NCI-H524 (cell line): Measurements from ENCODE around the gene DCP1B.
"Not testable (repeated sequence)": the region's sequence is repeated elsewhere in the genome, so short reads cannot be mapped to it uniquely, and the experiment has no call there.

Source experiments
- DNase-seq, 2 experiments: peaks; one replicate each; lab custom pipeline; 2025; lab: John Stamatoyannopoulos, UW

Gene DCP1B

GRCh38 chr12:1977109-1977508 is 27.1 kb downstream of the DCP1B start:
- no peak for DNase-seq

DNA sequence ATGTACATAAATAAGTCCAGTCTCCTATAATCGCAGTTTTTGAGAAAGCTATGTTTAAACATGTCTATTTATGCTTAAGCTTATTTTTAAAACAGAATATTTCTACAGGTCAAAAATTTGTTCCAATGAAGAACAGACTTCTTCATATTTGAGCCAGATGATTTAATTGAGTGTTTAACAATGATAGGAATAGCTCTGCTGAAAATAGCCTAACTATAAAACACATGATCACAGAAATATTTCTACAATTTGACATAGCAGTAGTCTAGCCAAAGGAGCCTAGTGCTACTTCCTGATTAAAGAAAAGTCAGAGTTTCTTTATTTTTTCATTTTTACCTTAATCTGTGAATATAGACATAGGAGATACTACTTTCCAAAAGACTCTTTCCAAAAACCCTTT is 29.4 kb downstream of the DCP1B start:
- no peak for DNase-seq

GRCh38 chr12:1972856-1973317 is 31.4 kb downstream of the DCP1B start:
- DNase-seq: no peak

- no peak for DNase-seq
Measured at GRCh38 chr12:1972260-1972659, 32.0 kb downstream of the DCP1B start.

DNA sequence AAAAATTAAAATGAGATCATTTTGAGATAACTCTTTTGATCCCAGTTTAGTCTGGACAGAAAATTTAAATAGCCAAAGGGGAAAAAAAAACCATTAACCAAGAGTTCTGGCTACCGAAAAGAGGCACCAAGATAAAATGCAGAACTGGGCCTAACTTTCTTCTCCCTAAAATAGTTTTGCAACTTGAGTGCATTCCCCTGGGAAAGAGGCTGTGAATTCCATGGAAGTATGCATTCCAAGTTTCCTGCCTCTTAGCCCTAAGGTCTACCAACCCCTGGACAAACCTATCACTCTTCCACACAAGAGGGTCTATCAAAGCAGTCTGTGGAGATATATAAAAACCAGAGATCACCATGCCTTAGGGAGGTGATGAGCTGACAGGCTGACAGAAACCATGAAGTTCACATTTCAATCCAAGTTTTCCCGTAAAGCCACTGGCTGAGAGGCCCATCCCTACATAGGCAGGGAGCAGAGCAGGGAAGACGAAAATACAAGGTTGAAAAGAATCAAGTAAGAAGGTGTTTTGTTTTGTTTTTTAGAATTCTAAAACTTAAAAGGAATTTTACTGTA is 33.8 kb downstream of the DCP1B start:
- DNase-seq: no peak

DNA sequence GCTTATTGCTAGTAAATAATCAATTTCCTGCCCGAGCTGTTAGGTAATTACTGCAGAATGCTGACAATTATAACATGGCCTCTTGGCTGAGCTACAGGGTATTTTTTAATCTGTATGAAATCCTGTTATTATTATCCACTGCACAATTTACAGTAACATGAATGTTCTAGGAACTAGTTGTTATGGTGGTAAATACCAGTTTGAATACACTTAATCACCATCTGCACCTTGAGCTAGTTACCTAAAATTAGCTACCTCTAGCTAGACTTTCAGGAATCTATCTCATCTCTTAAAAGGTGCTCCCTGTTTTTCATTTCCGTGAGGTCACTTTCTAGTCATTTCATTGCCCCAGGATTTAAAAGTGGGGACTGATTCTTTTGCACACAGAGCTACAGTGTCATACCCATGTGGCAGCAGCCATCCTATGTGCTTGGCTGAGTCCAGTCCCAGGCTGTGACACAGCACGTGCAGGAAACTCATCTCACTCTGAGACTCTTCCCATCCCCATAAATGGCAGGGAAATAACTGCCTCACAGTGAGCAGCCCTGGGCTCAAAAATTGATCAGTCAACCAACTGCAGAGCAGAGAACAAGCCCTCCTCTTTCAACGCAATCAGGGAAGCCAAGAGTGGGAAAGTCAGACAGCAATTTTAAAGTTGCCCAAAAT is 37.6 kb downstream of the DCP1B start:
- DNase-seq: no peak

DNA sequence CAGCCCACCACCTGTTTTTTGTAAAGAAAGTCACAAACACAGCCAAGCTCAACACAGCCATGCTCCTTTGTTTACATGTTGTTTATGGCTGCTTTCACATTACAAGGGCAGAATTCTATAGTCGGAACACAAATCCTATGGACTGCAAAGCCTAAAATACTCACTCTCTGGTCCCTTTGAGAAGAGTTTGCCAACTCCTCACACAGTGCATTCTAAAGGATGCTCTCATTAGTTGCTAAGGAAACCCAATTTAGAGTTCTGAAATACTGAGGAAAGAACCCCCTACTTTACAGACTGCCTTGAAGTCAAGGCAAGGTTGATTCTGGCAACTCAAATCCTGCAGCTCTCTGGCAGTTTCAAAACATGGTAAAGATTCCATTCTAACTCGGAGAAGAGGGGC is 38.3 kb downstream of the DCP1B start:
- DNase-seq: no peak

- DNase-seq: no peak
Measured at GRCh38 chr12:1962051-1963020, 41.9 kb downstream of the DCP1B start.

DNA sequence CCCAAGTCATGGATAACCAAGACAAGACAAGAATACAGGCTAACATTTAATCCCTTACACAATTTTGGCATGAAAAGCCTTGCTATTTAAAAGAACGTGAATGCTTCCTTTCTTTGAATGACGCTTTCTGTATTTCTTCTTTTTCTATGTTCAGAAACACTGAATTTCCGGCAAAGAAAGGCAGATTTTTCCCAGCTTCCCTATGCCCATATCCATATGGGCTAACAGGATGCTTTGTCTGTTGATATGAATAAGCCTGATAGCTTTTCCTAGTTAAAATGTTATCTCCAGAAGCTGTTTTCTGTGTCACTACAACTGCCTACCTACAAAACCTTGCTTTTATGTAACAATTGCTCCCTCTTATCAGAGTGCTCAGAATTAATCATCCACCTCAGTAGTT is 47.5 kb downstream of the DCP1B start:
- DNase-seq: no peak

- no peak for DNase-seq
Measured at GRCh38 chr12:1949771-1950470, 54.3 kb downstream of the DCP1B start.

GRCh38 chr12:1948883-1949282 is 55.4 kb downstream of the DCP1B start:
- no peak for DNase-seq

DNA sequence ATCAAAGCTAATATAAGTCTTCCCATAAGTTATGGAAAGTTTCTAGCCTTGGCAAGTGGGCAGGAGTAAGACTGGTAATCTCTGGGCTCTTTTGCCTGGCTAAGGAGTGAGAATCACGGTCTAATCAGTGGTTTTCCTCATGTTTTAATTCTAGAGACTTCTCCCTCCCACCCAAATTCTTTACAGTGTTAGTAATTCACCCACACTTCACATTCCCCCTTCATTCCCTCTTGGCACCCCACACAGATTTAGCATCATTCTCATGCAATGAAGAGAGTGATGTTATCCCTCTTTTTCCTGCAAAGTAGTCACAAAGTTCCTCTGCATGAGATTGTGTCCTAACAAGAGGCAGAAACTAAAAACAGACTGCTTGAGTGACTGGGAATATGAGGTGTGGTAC is 57.2 kb downstream of the DCP1B start:
- DNase-seq: no peak

- DNase-seq: peak; percentile 81 to 93
Measured at GRCh38 chr12:1946296-1946695, 58.0 kb downstream of the DCP1B start.

DNA sequence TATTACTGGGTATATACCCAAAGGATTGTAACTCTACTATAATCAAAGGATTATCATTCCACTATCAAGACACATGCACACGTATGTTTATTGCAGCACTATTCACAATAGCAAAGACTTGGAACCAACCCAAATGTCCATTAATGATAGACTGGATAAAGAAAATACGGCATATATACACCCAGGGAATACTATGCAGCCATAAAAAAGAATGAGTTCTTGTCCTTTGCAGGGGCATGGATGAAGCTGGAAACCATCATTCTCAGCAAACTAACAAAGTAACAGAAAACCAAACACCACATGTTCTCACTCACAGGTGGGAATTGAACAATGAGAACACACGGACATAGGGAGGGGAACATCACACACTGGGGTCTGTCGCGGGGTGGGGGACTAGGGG is 58.8 kb downstream of the DCP1B start:
- DNase-seq: not testable (repeated sequence)

DNA sequence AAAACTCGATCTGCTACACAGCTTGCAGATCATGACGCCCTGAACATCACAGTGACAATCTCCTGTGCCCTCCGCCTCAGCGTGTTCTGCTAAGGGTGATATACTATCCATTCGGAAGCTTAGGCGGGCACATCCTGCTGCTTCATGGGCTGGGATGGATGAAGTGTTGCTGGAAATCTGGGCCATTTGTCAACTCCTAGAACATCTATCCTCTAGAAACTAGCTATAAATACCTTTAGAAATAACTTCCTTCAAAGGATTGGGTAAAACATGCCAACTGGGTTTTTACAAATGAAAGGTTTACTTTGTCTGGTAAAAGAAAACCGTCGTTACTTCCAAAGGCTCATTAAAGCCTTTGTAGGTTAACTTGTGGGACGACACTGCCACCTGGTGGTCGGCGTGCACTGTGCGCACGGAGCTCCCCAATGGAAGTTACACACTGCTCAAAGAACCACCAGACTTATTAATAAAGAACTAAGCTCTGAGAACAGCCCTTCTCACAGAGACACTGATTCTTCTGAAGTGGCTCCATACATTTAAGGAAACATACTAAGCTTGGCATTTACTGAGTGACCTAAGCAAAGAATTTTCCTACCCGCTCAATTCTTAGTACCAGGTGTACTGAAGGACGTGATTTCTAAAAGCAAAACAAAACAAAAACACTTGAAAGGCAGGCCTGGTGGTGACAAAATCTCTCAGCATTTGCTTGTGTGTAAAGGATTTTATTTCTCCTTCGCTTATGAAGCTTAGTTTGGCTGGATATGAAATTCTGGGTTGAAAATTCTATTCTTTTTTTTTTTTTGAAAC is 64.3 kb downstream of the DCP1B start:
- peak; percentile 39 to 76 for DNase-seq

DNA sequence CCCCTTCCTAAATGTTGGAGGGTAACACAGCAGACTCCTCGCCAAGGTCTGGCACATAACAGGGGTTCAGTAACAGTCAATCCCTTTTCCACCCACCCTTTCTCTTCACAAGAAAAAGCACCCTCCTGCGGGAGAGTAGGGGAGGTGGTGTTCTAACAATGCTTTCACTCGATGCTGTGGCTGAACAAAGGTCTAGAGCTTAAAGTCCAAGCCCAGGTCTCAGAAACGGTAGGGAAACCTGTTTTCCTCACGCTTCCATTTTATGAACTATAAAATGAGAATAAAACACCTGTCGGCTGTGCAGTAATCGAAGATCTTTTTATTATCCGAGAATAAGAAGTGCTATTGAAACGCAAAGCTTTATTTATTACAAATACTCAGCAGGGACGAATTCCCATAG is 64.9 kb downstream of the DCP1B start:
- no peak for DNase-seq

- no peak for DNase-seq
Measured at GRCh38 chr12:1937481-1938224, 66.6 kb downstream of the DCP1B start.

- DNase-seq: peak in 1 of 2 experiments; percentile 64
Measured at GRCh38 chr12:1936406-1937320, 67.6 kb downstream of the DCP1B start.

- DNase-seq: no peak
Measured at GRCh38 chr12:1935700-1936378, 68.4 kb downstream of the DCP1B start.
